ENCODE measurements around the gene TMEM150B. TPM values are rescaled to one million over a fixed set of nuclear protein-coding genes. Genes with fewer than 3 reads are reported as not detected.
A peak's percentile ranks its signal among the peaks of the same experiment; 100 is the strongest.

Gene TMEM150B
- polyA plus RNA-seq, 1 donor from 2014 or later, result not detected

DNA sequence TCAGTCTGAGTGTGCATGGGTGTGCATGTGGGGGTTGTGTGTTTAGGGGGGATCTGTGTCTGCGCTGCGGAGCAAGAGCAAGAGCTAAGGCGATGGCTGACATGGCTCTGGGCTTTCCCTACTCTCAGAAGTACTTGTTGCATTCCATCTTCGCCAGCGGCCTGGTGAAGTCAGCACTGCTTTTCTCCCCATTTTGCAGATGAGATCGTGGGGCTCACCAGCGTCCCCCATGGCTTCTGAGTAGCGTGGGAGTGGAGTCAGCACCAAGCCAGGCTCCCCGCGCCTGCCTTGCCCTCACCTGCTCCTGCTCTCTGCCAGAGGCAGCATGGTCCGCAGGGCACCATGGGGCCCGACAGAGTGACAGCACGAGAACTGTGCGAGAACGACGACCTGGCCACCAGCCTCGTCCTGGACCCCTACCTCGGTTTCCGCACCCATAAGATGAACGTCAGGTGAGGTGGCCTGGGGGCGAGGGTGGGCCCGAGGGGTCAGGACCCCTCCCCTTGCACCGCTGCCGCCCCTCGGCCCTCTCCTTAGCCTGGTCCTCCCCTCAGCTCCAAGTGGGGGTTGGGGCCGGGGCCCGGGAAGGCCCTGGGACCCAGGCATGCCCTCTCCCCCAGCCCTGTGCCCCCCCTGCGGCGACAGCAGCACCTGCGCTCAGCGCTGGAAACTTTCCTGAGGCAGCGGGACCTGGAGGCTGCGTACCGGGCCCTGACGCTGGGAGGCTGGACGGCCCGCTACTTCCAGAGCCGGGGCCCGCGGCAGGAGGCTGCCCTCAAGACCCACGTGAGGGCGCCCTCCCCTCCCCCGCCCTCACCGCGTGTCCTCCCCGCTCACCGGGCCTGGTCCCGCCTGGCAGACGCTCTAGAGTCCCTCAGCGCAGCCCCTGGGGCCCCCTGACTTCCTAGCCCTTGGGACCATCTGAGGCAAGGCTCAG is 16.7 kb upstream of the TMEM150B start:
- H3K9me3 ChIP-seq (ENCODE audit: low read length), result no peaks in the 10 kb centered on the region
- TF ChIP-seq, protein P1, sequence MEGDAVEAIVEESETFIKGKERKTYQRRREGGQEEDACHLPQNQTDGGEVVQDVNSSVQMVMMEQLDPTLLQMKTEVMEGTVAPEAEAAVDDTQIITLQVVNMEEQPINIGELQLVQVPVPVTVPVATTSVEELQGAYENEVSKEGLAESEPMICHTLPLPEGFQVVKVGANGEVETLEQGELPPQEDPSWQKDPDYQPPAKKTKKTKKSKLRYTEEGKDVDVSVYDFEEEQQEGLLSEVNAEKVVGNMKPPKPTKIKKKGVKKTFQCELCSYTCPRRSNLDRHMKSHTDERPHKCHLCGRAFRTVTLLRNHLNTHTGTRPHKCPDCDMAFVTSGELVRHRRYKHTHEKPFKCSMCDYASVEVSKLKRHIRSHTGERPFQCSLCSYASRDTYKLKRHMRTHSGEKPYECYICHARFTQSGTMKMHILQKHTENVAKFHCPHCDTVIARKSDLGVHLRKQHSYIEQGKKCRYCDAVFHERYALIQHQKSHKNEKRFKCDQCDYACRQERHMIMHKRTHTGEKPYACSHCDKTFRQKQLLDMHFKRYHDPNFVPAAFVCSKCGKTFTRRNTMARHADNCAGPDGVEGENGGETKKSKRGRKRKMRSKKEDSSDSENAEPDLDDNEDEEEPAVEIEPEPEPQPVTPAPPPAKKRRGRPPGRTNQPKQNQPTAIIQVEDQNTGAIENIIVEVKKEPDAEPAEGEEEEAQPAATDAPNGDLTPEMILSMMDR (IDR thresholded peaks at IDR 0.05; ENCODE audit: poor library complexity, severe bottlenecking), result no peak
- TF ChIP-seq MXI1 (conservative IDR thresholded peaks at IDR 0.05; ENCODE audit: poor library complexity, severe bottlenecking), result peak; percentile 7
- H3K9ac ChIP-seq (ENCODE audit: low read length), result peak overlapping the region; percentile 99
- peak overlapping the region; percentile 98 for H3K27ac ChIP-seq (ENCODE audit: low read length)
- peak overlapping the region; percentile 95 for H3K4me3 ChIP-seq (ENCODE audit: low read length)
- H3K9me2 ChIP-seq (ENCODE audit: insufficient read depth, low read length), result no peaks in the 10 kb centered on the region
- no peaks in the 10 kb centered on the region for H3F3A ChIP-seq (ENCODE audit: insufficient read depth, low read length, poor library complexity, severe bottlenecking)
- no peaks in the 10 kb centered on the region for H3K36me3 ChIP-seq (ENCODE audit: insufficient read depth, low read length)
- H2AFZ ChIP-seq (ENCODE audit: low read depth, low read length), result no peak overlapping the region
- H3K27me3 ChIP-seq (ENCODE audit: insufficient read depth, low read depth, low read length), result no peaks in the 10 kb centered on the region
- H3K4me2 ChIP-seq (ENCODE audit: low read length), result peak overlapping the region; percentile 5
- peaks cover 10% of the 10 kb centered on the region for H3K79me2 ChIP-seq (replicated peaks; ENCODE audit: insufficient read depth, low read length)
- H4K20me1 ChIP-seq (ENCODE audit: insufficient read depth), result peaks cover 5% of the 10 kb centered on the region

DNA sequence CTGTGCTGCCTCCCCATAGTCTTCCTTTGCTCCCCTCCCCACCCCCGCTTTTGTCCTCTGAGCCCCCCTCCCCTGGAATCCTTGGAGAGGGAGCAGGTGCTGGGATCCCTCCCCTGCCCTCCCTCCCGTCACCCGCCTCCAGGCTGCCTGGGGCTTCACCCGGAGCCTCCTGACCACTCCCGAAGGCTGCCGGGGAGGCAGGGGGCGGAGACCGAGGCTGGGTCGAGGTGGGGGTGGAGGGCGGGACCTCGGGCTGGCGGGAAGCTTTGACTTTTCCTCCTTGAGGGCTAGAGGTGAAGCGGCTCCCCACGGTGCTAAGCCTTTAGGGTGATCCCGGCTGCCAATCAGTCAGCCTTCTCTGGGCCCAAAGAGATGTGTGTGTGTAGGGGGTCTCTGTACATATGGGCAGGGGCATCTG is 16.0 kb upstream of the TMEM150B start:
- H3K27ac ChIP-seq (ENCODE audit: low read length), result peak overlapping the region; percentile 98
- H3K4me2 ChIP-seq (ENCODE audit: low read length), result peak overlapping the region; percentile 100
- H3K9me3 ChIP-seq (ENCODE audit: low read length), result no peaks in the 10 kb centered on the region
- TF ChIP-seq SMC3 (conservative IDR thresholded peaks at IDR 0.05; ENCODE audit: poor library complexity) (no peak), POLR2AphosphoS5 (IDR thresholded peaks at IDR 0.05) (peak; percentile 43), MXI1 (conservative IDR thresholded peaks at IDR 0.05; ENCODE audit: poor library complexity, severe bottlenecking) (peak; percentile 19)
- H3K9me2 ChIP-seq (ENCODE audit: insufficient read depth, low read length), result no peaks in the 10 kb centered on the region
- peaks cover 5% of the 10 kb centered on the region for H4K20me1 ChIP-seq (ENCODE audit: insufficient read depth)
- H3K27me3 ChIP-seq (ENCODE audit: insufficient read depth, low read depth, low read length), result no peaks in the 10 kb centered on the region
- H3K79me2 ChIP-seq (replicated peaks; ENCODE audit: insufficient read depth, low read length), result peaks cover 10% of the 10 kb centered on the region
- H3K4me3 ChIP-seq (ENCODE audit: low read length), result peak overlapping the region; percentile 95
- no peaks in the 10 kb centered on the region for H3F3A ChIP-seq (ENCODE audit: insufficient read depth, low read length, poor library complexity, severe bottlenecking)
- H3K9ac ChIP-seq (ENCODE audit: low read length), result peak overlapping the region; percentile 99
- no peak overlapping the region for H2AFZ ChIP-seq (ENCODE audit: low read depth, low read length)
- H3K36me3 ChIP-seq (ENCODE audit: insufficient read depth, low read length), result no peaks in the 10 kb centered on the region

DNA sequence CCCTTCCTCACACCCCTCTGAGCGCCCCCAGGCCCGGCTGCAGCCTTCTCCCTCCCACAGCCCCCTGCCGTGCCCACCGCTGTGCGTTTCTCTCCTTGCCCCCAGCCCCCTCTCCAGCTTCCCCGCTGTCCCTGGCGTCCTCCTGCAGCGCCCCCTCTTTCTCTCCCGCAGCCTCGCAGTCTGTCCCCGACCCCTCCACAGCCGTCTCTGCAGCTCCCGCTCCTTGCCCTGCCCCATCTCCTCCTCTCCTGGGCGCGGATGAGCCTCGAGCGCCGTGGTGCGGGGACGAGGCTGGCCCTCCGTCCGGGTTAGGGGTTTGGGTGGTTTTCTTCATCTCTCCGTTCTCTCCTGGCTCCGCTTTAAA is 15.6 kb upstream of the TMEM150B start:
- H2AFZ ChIP-seq (ENCODE audit: low read depth, low read length), result no peak overlapping the region
- H4K20me1 ChIP-seq (ENCODE audit: insufficient read depth), result peaks cover 5% of the 10 kb centered on the region

More for the DNA sequence above, 15.6 kb upstream of the TMEM150B start:
- TF ChIP-seq, protein P2, sequence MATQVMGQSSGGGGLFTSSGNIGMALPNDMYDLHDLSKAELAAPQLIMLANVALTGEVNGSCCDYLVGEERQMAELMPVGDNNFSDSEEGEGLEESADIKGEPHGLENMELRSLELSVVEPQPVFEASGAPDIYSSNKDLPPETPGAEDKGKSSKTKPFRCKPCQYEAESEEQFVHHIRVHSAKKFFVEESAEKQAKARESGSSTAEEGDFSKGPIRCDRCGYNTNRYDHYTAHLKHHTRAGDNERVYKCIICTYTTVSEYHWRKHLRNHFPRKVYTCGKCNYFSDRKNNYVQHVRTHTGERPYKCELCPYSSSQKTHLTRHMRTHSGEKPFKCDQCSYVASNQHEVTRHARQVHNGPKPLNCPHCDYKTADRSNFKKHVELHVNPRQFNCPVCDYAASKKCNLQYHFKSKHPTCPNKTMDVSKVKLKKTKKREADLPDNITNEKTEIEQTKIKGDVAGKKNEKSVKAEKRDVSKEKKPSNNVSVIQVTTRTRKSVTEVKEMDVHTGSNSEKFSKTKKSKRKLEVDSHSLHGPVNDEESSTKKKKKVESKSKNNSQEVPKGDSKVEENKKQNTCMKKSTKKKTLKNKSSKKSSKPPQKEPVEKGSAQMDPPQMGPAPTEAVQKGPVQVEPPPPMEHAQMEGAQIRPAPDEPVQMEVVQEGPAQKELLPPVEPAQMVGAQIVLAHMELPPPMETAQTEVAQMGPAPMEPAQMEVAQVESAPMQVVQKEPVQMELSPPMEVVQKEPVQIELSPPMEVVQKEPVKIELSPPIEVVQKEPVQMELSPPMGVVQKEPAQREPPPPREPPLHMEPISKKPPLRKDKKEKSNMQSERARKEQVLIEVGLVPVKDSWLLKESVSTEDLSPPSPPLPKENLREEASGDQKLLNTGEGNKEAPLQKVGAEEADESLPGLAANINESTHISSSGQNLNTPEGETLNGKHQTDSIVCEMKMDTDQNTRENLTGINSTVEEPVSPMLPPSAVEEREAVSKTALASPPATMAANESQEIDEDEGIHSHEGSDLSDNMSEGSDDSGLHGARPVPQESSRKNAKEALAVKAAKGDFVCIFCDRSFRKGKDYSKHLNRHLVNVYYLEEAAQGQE (IDR thresholded peaks at IDR 0.05; ENCODE audit: borderline replicate concordance), result peak; percentile 45
- peak; percentile 57 for TF ChIP-seq RAD21 (conservative IDR thresholded peaks at IDR 0.05)
- TF ChIP-seq TAF1 (IDR thresholded peaks at IDR 0.05; ENCODE audit: low read depth), result no peak
- peak; percentile 42 for TF ChIP-seq SMC3 (conservative IDR thresholded peaks at IDR 0.05; ENCODE audit: poor library complexity)
- peak; percentile 36 for TF ChIP-seq POLR2AphosphoS5 (IDR thresholded peaks at IDR 0.05)
- no peak for TF ChIP-seq EP300 (conservative IDR thresholded peaks at IDR 0.05; ENCODE audit: poor library complexity, severe bottlenecking)
- no peak for TF ChIP-seq EZH2 (IDR thresholded peaks at IDR 0.05; ENCODE audit: borderline replicate concordance, insufficient read depth, low read length, poor library complexity, severe bottlenecking)
- TF ChIP-seq, protein P1 (IDR thresholded peaks at IDR 0.05; ENCODE audit: poor library complexity, severe bottlenecking), result peak; percentile 63
- no peaks in the 10 kb centered on the region for H3K9me2 ChIP-seq (ENCODE audit: insufficient read depth, low read length)
- peaks cover 10% of the 10 kb centered on the region for H3K79me2 ChIP-seq (replicated peaks; ENCODE audit: insufficient read depth, low read length)
- no peaks in the 10 kb centered on the region for H3K27me3 ChIP-seq (ENCODE audit: insufficient read depth, low read depth, low read length)
- peak overlapping the region; percentile 95 for H3K4me3 ChIP-seq (ENCODE audit: low read length)
- H3K4me2 ChIP-seq (ENCODE audit: low read length), result peak overlapping the region; percentile 100
- no peaks in the 10 kb centered on the region for H3K9me3 ChIP-seq (ENCODE audit: low read length)
- H3F3A ChIP-seq (ENCODE audit: insufficient read depth, low read length, poor library complexity, severe bottlenecking), result no peaks in the 10 kb centered on the region
- H3K36me3 ChIP-seq (ENCODE audit: insufficient read depth, low read length), result no peaks in the 10 kb centered on the region
- H3K9ac ChIP-seq (ENCODE audit: low read length), result peak overlapping the region; percentile 99
- peak overlapping the region; percentile 98 for H3K27ac ChIP-seq (ENCODE audit: low read length)

All from neural cell (in vitro differentiated cells).